SK-N-SH (cell line): Measurements from ENCODE around the gene SLC6A20. TPM values are rescaled to one million over a fixed set of nuclear protein-coding genes. Genes with fewer than 3 reads are reported as not detected.

Experiments used
- CTCF ChIA-PET: fragments of 300-600, 350-600 bp; formaldehyde crosslinking; extraction: SDS; loops from one replicate; lab custom pipeline; 2021; lab: Yijun Ruan, JAX
- POLR2A ChIA-PET: fragments of 350-600 bp; sonication (Branson Sonifier 250); formaldehyde crosslinking; extraction: SDS; loops from one replicate; lab custom pipeline; 2020; ENCODE audit warnings: antibody characterized with exemption, inconsistent platforms; lab: Yijun Ruan, JAX
- DNase-seq: peaks from one replicate; pipeline ENCODE4 v3.0.0; 2012
- H2AFZ ChIP-seq: fragments of 200-600 bp; sonication (generic); 2 replicates; pipeline ENCODE4 v1.8.1; 2016; ENCODE audit warnings: antibody characterized with exemption, mild to moderate bottlenecking, low read depth
- H3F3A ChIP-seq: fragments of 200-600 bp; sonication (generic); replicated peaks from 2 replicates; pipeline ENCODE3; 2016; ENCODE audit warnings: antibody characterized with exemption, mild to moderate bottlenecking; ENCODE audit not compliant: insufficient read depth
- H3K27ac ChIP-seq, 2 experiments: fragments of 200-500 bp in 1 of 2; fragments of 200-600 bp in 1 of 2; sonication (Bioruptor generic) in 1 of 2; sonication (generic), shearing (Covaris generic) in 1 of 2; 2 replicates each; pipeline versions ENCODE4 v1.5.1 to v1.6.1; 2014 to 2016; ENCODE audit warnings: low read depth in 2 of 2, inconsistent platforms in 1 of 2, low read length in 1 of 2, mild to moderate bottlenecking in 1 of 2, mixed read lengths in 1 of 2
- H3K27me3 ChIP-seq: fragments of 200-600 bp; sonication (generic), shearing (Covaris generic); 2 replicates; pipeline ENCODE4 v1.6.1; 2016; ENCODE audit warnings: mixed run types; ENCODE audit not compliant: insufficient read depth
- H3K36me3 ChIP-seq, 2 experiments: fragments of 200-500 bp in 1 of 2; fragments of 200-600 bp in 1 of 2; sonication (Bioruptor generic) in 1 of 2; sonication (generic) in 1 of 2; replicated peaks in 1 of 2; 2 replicates each; pipeline versions ENCODE3 to v1.5.1; 2014 to 2016; ENCODE audit warnings: low read length in 1 of 2, mild to moderate bottlenecking in 1 of 2; ENCODE audit not compliant: insufficient read depth in 2 of 2, control insufficient read depth in 1 of 2
- H3K4me1 ChIP-seq, 2 experiments: fragments of 200-500 bp in 1 of 2; fragments of 200-600 bp in 1 of 2; sonication (Bioruptor generic) in 1 of 2; sonication (generic), shearing (Covaris generic) in 1 of 2; 2 replicates each; pipeline versions ENCODE4 v1.5.1 to v1.6.1; 2014 to 2016; ENCODE audit warnings: low read depth in 1 of 2, low read length in 1 of 2, mixed run types in 1 of 2; ENCODE audit not compliant: insufficient read depth in 2 of 2, control insufficient read depth in 1 of 2
- H3K4me2 ChIP-seq: fragments of 200-600 bp; sonication (generic), shearing (Covaris generic); 2 replicates; pipeline ENCODE4 v1.6.1; 2017; ENCODE audit warnings: mixed run types
- H3K4me3 ChIP-seq, 2 experiments: fragments of 200-500 bp in 1 of 2; fragments of 200-600 bp in 1 of 2; sonication (Bioruptor generic) in 1 of 2; sonication (generic), shearing (Covaris generic) in 1 of 2; 2 replicates each; pipeline versions ENCODE4 v1.5.1 to v1.8.1; 2014 to 2016; ENCODE audit warnings: low read depth in 2 of 2, inconsistent platforms in 1 of 2, low read length in 1 of 2, mild to moderate bottlenecking in 1 of 2, mixed read lengths in 1 of 2, moderate library complexity in 1 of 2
- H3K79me2 ChIP-seq: fragments of 200-600 bp; sonication (generic); 2 replicates; pipeline ENCODE4 v1.8.1; 2017; ENCODE audit warnings: mild to moderate bottlenecking; ENCODE audit not compliant: insufficient read depth
- H3K9ac ChIP-seq: fragments of 200-600 bp; sonication (generic); 2 replicates; pipeline ENCODE4 v1.6.1; 2017; ENCODE audit warnings: mixed run types
- H3K9me2 ChIP-seq: fragments of 200-600 bp; sonication (generic); 2 replicates; pipeline ENCODE4 v1.6.1; 2017; ENCODE audit warnings: mixed run types
- H3K9me3 ChIP-seq: fragments of 200-600 bp; sonication (generic); 2 replicates; pipeline ENCODE4 v1.6.1; 2017; ENCODE audit warnings: mixed run types, mild to moderate bottlenecking, moderate library complexity
- H4K20me1 ChIP-seq: fragments of 200-600 bp; sonication (generic); 2 replicates; pipeline ENCODE4 v1.6.1; 2017; ENCODE audit warnings: mild to moderate bottlenecking, mixed run types; ENCODE audit not compliant: insufficient read depth
- ELF1 ChIP-seq: IDR thresholded peaks from 2 replicates; pipeline ENCODE4 v1.4.0; 2012
- EP300 ChIP-seq, 2 experiments: IDR thresholded peaks; 2 replicates each; pipeline versions ENCODE4 v1.4.0 to v1.6.1; 2012; ENCODE audit warnings: borderline replicate concordance in 1 of 2, low read depth in 1 of 2, low read length in 1 of 2
- FOXJ3 ChIP-seq: sonication (generic); formaldehyde crosslinking; IDR thresholded peaks from 2 replicates; pipeline ENCODE4 v1.5.1; 2020; ENCODE audit warnings: mild to moderate bottlenecking, missing genetic modification reagents
- FOXM1 ChIP-seq: IDR thresholded peaks from 2 replicates; pipeline ENCODE4 v1.4.0; 2012; ENCODE audit warnings: low read depth, mild to moderate bottlenecking
- GABPA ChIP-seq: IDR thresholded peaks from 2 replicates; pipeline ENCODE4 v1.4.0; 2012; ENCODE audit warnings: low read depth, mild to moderate bottlenecking
- MEF2A ChIP-seq: IDR thresholded peaks from 2 replicates; pipeline ENCODE4 v1.4.0; 2012; ENCODE audit warnings: low read depth, borderline replicate concordance
- MXI1 ChIP-seq: IDR thresholded peaks from 2 replicates; pipeline ENCODE4 v1.6.1; 2012; ENCODE audit warnings: mild to moderate bottlenecking, low read depth, low read length, improper control_type of control experiment
- POLR2AphosphoS5 ChIP-seq: IDR thresholded peaks from 2 replicates; pipeline ENCODE4 v1.6.1; 2012; ENCODE audit warnings: low read depth, low read length
- RCOR1 ChIP-seq: fragments of 150-350 bp; IDR thresholded peaks from 2 replicates; pipeline ENCODE4 v1.6.1; 2017; ENCODE audit warnings: antibody characterized with exemption, low read length
- TAF1 ChIP-seq: IDR thresholded peaks from 2 replicates; pipeline ENCODE4 v1.6.1; 2012; ENCODE audit warnings: low read depth, mild to moderate bottlenecking, low read length, moderate library complexity, borderline replicate concordance
- TCF12 ChIP-seq: IDR thresholded peaks from 2 replicates; pipeline ENCODE4 v1.4.0; 2012
- TEAD4 ChIP-seq: IDR thresholded peaks from 2 replicates; pipeline ENCODE4 v1.4.0; 2012; ENCODE audit warnings: mild to moderate bottlenecking, borderline replicate concordance; ENCODE audit not compliant: insufficient read depth
- YY1 ChIP-seq: IDR thresholded peaks from 2 replicates; pipeline ENCODE4 v1.4.0; 2012; ENCODE audit warnings: low read depth, mild to moderate bottlenecking
- WGBS: methylation state at CpG from one replicate; pipeline ENCODE4 v1.1.6; 2017; ENCODE audit warnings: low lambda C conversion rate; 5-methylcytosine and 5-hydroxymethylcytosine counted together
- polyA plus RNA-seq, 3 experiments: library from polyadenylated mRNA; depleted of rRNA; stranded (reverse); fragments of >200 nt; gene quantifications; 2 replicates each; pipeline ENCODE4 v1.2.3, GENCODE V29; 2012
- TF ChIP-seq, protein P1 (sequence below): fragments of 200-600 bp; sonication (generic); IDR thresholded peaks from 2 replicates; pipeline ENCODE4 v1.6.1; 2017; ENCODE audit warnings: antibody characterized with exemption, mild to moderate bottlenecking, moderate library complexity
- TF ChIP-seq, protein P2 (sequence below): IDR thresholded peaks from 2 replicates; pipeline ENCODE4 v1.4.0; 2012; ENCODE audit warnings: low read depth, borderline replicate concordance
- TF ChIP-seq, protein P3 (sequence below): fragments of 150-350 bp; IDR thresholded peaks from 2 replicates; pipeline ENCODE4 v1.6.1; 2017; ENCODE audit warnings: antibody characterized with exemption, low read length, low read depth, borderline replicate concordance
- TF ChIP-seq, protein P4 (sequence below): IDR thresholded peaks from 2 replicates; pipeline ENCODE4 v1.6.1; 2012; ENCODE audit warnings: mild to moderate bottlenecking, low read depth, low read length, moderate library complexity
- TF ChIP-seq, protein P5 (sequence below): IDR thresholded peaks from 2 replicates; pipeline ENCODE4 v1.4.0; 2012; ENCODE audit warnings: low read depth, borderline replicate concordance
- TF ChIP-seq, protein P6 (sequence below): fragments of 150-350 bp; IDR thresholded peaks from 2 replicates; pipeline ENCODE4 v1.6.1; 2016; ENCODE audit warnings: mild to moderate bottlenecking, low read depth, low read length
- TF ChIP-seq, protein P7 (sequence below): IDR thresholded peaks from 2 replicates; pipeline ENCODE4; 2012

The SLC6A20 gene
- polyA plus RNA-seq, 1 of the 3 experiments (the other 2 are of a cell fraction), result not detected

DNA sequence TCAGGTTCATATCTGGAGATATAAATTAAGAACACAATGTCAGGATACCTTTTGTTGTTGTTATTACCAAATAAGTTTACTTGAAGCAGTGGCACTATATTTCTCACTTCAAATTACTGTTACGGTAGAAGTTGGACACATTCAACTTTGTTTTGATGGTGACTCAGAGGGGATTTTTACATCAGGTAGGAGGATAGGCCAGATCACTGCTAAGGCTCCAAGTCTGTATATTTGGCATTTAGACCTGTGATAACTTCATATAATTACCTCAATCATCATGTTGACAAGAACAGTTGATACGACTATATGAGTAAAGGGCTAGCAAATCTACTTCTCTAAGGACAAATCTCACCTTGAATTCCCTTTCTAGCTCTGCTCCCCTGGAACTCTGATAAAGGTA, 30.0 kb upstream of the SLC6A20 start:
- H3F3A ChIP-seq, result no peaks in the 10 kb centered on the region
- TF ChIP-seq MXI1 (no peak), MEF2A (no peak), TEAD4 (no peak), RCOR1 (no peak), EP300 (IDR thresholded peaks at IDR 0.05; ENCODE audit: borderline replicate concordance in 1 of 2, low read depth in 1 of 2, low read length in 1 of 2) (no peak), TAF1 (no peak), FOXM1 (no peak), TCF12 (no peak), FOXJ3 (CRISPR knock-in tag) (no peak), YY1 (no peak), GABPA (no peak), POLR2AphosphoS5 (no peak), ELF1 (no peak)
- TF ChIP-seq, protein P1, sequence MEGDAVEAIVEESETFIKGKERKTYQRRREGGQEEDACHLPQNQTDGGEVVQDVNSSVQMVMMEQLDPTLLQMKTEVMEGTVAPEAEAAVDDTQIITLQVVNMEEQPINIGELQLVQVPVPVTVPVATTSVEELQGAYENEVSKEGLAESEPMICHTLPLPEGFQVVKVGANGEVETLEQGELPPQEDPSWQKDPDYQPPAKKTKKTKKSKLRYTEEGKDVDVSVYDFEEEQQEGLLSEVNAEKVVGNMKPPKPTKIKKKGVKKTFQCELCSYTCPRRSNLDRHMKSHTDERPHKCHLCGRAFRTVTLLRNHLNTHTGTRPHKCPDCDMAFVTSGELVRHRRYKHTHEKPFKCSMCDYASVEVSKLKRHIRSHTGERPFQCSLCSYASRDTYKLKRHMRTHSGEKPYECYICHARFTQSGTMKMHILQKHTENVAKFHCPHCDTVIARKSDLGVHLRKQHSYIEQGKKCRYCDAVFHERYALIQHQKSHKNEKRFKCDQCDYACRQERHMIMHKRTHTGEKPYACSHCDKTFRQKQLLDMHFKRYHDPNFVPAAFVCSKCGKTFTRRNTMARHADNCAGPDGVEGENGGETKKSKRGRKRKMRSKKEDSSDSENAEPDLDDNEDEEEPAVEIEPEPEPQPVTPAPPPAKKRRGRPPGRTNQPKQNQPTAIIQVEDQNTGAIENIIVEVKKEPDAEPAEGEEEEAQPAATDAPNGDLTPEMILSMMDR, result no peak
- TF ChIP-seq, protein P2, sequence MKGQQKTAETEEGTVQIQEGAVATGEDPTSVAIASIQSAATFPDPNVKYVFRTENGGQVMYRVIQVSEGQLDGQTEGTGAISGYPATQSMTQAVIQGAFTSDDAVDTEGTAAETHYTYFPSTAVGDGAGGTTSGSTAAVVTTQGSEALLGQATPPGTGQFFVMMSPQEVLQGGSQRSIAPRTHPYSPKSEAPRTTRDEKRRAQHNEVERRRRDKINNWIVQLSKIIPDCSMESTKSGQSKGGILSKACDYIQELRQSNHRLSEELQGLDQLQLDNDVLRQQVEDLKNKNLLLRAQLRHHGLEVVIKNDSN, result no peak
- TF ChIP-seq, protein P3, sequence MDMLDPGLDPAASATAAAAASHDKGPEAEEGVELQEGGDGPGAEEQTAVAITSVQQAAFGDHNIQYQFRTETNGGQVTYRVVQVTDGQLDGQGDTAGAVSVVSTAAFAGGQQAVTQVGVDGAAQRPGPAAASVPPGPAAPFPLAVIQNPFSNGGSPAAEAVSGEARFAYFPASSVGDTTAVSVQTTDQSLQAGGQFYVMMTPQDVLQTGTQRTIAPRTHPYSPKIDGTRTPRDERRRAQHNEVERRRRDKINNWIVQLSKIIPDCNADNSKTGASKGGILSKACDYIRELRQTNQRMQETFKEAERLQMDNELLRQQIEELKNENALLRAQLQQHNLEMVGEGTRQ, result no peak
- TF ChIP-seq, protein P4, sequence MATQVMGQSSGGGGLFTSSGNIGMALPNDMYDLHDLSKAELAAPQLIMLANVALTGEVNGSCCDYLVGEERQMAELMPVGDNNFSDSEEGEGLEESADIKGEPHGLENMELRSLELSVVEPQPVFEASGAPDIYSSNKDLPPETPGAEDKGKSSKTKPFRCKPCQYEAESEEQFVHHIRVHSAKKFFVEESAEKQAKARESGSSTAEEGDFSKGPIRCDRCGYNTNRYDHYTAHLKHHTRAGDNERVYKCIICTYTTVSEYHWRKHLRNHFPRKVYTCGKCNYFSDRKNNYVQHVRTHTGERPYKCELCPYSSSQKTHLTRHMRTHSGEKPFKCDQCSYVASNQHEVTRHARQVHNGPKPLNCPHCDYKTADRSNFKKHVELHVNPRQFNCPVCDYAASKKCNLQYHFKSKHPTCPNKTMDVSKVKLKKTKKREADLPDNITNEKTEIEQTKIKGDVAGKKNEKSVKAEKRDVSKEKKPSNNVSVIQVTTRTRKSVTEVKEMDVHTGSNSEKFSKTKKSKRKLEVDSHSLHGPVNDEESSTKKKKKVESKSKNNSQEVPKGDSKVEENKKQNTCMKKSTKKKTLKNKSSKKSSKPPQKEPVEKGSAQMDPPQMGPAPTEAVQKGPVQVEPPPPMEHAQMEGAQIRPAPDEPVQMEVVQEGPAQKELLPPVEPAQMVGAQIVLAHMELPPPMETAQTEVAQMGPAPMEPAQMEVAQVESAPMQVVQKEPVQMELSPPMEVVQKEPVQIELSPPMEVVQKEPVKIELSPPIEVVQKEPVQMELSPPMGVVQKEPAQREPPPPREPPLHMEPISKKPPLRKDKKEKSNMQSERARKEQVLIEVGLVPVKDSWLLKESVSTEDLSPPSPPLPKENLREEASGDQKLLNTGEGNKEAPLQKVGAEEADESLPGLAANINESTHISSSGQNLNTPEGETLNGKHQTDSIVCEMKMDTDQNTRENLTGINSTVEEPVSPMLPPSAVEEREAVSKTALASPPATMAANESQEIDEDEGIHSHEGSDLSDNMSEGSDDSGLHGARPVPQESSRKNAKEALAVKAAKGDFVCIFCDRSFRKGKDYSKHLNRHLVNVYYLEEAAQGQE, result no peak
- TF ChIP-seq, protein P5, sequence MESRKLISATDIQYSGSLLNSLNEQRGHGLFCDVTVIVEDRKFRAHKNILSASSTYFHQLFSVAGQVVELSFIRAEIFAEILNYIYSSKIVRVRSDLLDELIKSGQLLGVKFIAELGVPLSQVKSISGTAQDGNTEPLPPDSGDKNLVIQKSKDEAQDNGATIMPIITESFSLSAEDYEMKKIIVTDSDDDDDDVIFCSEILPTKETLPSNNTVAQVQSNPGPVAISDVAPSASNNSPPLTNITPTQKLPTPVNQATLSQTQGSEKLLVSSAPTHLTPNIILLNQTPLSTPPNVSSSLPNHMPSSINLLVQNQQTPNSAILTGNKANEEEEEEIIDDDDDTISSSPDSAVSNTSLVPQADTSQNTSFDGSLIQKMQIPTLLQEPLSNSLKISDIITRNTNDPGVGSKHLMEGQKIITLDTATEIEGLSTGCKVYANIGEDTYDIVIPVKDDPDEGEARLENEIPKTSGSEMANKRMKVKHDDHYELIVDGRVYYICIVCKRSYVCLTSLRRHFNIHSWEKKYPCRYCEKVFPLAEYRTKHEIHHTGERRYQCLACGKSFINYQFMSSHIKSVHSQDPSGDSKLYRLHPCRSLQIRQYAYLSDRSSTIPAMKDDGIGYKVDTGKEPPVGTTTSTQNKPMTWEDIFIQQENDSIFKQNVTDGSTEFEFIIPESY, result no peak
- TF ChIP-seq, protein P6, sequence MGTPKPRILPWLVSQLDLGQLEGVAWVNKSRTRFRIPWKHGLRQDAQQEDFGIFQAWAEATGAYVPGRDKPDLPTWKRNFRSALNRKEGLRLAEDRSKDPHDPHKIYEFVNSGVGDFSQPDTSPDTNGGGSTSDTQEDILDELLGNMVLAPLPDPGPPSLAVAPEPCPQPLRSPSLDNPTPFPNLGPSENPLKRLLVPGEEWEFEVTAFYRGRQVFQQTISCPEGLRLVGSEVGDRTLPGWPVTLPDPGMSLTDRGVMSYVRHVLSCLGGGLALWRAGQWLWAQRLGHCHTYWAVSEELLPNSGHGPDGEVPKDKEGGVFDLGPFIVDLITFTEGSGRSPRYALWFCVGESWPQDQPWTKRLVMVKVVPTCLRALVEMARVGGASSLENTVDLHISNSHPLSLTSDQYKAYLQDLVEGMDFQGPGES, result no peak
- TF ChIP-seq, protein P7, sequence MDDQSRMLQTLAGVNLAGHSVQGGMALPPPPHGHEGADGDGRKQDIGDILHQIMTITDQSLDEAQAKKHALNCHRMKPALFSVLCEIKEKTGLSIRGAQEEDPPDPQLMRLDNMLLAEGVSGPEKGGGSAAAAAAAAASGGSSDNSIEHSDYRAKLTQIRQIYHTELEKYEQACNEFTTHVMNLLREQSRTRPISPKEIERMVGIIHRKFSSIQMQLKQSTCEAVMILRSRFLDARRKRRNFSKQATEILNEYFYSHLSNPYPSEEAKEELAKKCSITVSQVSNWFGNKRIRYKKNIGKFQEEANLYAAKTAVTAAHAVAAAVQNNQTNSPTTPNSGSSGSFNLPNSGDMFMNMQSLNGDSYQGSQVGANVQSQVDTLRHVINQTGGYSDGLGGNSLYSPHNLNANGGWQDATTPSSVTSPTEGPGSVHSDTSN, result no peak
- no peak overlapping the region for H3K27ac ChIP-seq
- H3K9ac ChIP-seq, result no peak overlapping the region
- H3K4me2 ChIP-seq, result no peak overlapping the region
- H3K9me3 ChIP-seq, result no peaks in the 10 kb centered on the region
- H3K27me3 ChIP-seq, result no peaks in the 10 kb centered on the region
- no peaks in the 10 kb centered on the region; the same call in 1 of the 2 replicates for H3K9me2 ChIP-seq
- H3K4me1 ChIP-seq, result no peaks in the 10 kb centered on the region
- no peak for DNase-seq
- CTCF ChIA-PET, result interaction anchor here (1.0 to 3.3 kb wide), 4 partner anchors 14 to 253 kb away, joined by 3 to 16 read pairs (median 5); no protein-coding TSS in a partner anchor
- no peak overlapping the region for H3K4me3 ChIP-seq
- H3K79me2 ChIP-seq, result no peaks in the 10 kb centered on the region
- H4K20me1 ChIP-seq, result no peaks in the 10 kb centered on the region
- peaks cover 47 to 83% of the 10 kb centered on the region in 2 experiments for H3K36me3 ChIP-seq
- no peak overlapping the region for H2AFZ ChIP-seq
- 87% methylated on average over 2 of the region's 2 CpGs for WGBS
- POLR2A ChIA-PET, result no interaction called here
